CD4-positive, alpha-beta T cell treated with Interleukin-4 for 1 hour (primary cell): ENCODE results near the gene FBLN2.
"Not testable (repeated sequence)": the region's sequence is repeated elsewhere in the genome, so short reads cannot be mapped to it uniquely, and the experiment has no call there.

Experiments
- DNase-seq, 2 donors: peaks; one replicate each; pipeline ENCODE4 v3.0.0-alpha.2; 2020 to 2022

FBLN2 gene

GRCh38 chr3:13548696-13549622, at the start of gene FBLN2:
TSS of gene FBLN2 (plus strand) at chr3:13549125. CDS start at chr3:13570356, 21,231 bp downstream.
- DNase-seq, result no peak

GRCh38 chr3:13499246-13499645, 49.7 kb upstream of the FBLN2 start:
- not testable (repeated sequence) for DNase-seq

- DNase-seq, result no peak
These were observed 48.6 kb upstream of the FBLN2 start for GRCh38 chr3:13500133-13500885.

GRCh38 chr3:13501056-13501455, 47.9 kb upstream of the FBLN2 start:
- DNase-seq, result no peak

- DNase-seq, result no peak
These were observed 47.4 kb upstream of the FBLN2 start for GRCh38 chr3:13501521-13501920.

- DNase-seq, result no peak
These were observed 46.8 kb upstream of the FBLN2 start for GRCh38 chr3:13501958-13502790.

GRCh38 chr3:13502791-13503060, 46.2 kb upstream of the FBLN2 start:
- DNase-seq, result no peak

GRCh38 chr3:13504161-13504831, 44.6 kb upstream of the FBLN2 start:
- DNase-seq, result no peak

GRCh38 chr3:13505147-13506130, 43.5 kb upstream of the FBLN2 start:
- DNase-seq, result no peak

GRCh38 chr3:13506239-13506638, 42.7 kb upstream of the FBLN2 start:
- DNase-seq, result no peak

- DNase-seq, result no peak
These were observed 42.2 kb upstream of the FBLN2 start for GRCh38 chr3:13506680-13507079.

- DNase-seq, result no peak
These were observed 41.7 kb upstream of the FBLN2 start for GRCh38 chr3:13507247-13507569.

- no peak for DNase-seq
These were observed 41.2 kb upstream of the FBLN2 start for GRCh38 chr3:13507570-13508339.

- no peak for DNase-seq
These were observed 40.4 kb upstream of the FBLN2 start for GRCh38 chr3:13508496-13508895.

- DNase-seq, result no peak
These were observed 39.7 kb upstream of the FBLN2 start for GRCh38 chr3:13509059-13509815.

- no peak for DNase-seq
These were observed 39.1 kb upstream of the FBLN2 start for GRCh38 chr3:13509816-13510192.

GRCh38 chr3:13512451-13512850, 36.5 kb upstream of the FBLN2 start:
- no peak for DNase-seq

- no peak for DNase-seq
These were observed 35.6 kb upstream of the FBLN2 start for GRCh38 chr3:13513051-13513912.

- DNase-seq, result no peak
These were observed 34.9 kb upstream of the FBLN2 start for GRCh38 chr3:13513913-13514517.
